ENCODE results near the gene TDRD9. TPM values are rescaled to one million over a fixed set of nuclear protein-coding genes. Genes with fewer than 3 reads are reported as not detected.

TDRD9 gene
- total and polyA plus RNA-seq, 2 experiments from 2014 or later = 0.73 to 1.3 TPM

DNA sequence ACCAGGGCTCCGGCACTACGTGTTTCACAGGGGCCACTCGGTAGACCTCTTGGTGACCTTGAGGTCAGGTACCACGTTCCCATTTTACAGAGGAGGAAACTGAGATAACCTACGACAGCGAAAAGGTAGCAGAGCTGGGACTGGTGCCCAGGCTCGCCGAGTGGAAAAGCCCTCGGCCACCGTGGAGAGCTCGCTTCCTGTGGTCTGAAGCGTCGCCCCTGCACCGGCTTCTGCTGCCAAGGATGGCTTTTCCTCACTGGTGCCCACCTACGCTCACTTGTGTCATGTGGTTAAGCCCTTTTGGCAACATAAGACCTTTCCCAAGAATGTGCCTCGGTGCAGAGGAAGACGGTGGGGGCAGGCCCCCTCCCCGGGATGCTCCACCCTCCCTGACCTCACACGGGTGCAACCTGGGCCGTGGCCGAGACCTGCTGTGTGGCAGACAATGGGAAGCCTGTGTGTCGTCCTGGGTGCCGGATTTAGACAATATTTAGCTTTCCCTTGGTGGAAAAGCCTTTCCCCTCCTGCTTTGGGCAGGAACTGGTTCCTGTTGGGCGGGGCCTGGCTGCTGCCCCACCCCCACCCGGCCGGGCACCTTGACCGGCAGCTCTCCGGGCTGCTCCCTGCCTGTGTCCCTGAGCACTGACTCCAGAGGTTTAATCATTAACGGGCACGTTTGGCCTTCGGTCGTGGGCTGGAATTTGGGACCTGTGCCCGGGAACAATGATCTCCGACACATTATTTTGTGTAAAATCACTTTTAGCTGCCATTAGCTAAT is 48.5 kb upstream of the TDRD9 start:
- peak; percentile 83 for DNase-seq (ENCODE audit: low spot score)
- Histone ChIP-seq H2AFZ (peak overlapping the region; percentile 76), H3K27ac (peak overlapping the region; percentile 76), H4K20me1 (ENCODE audit: insufficient read depth, poor library complexity, severe bottlenecking) (no peaks in the 10 kb centered on the region), H3K4me3 (no peak overlapping the region), H3K4me1 (ENCODE audit: insufficient read depth) (peaks cover 32% of the 10 kb centered on the region), H3K4me2 (peak overlapping the region; percentile 75), H3K79me2 (no peaks in the 10 kb centered on the region), H3K36me3 (replicated peaks; ENCODE audit: insufficient read depth, low read depth) (no peaks in the 10 kb centered on the region), H3K9me2 (replicated peaks; ENCODE audit: insufficient read depth) (no peaks in the 10 kb centered on the region), H3K27me3 (no peaks in the 10 kb centered on the region), H3K9me3 (ENCODE audit: low read depth) (no peaks in the 10 kb centered on the region)
- TF ChIP-seq, protein P1, sequence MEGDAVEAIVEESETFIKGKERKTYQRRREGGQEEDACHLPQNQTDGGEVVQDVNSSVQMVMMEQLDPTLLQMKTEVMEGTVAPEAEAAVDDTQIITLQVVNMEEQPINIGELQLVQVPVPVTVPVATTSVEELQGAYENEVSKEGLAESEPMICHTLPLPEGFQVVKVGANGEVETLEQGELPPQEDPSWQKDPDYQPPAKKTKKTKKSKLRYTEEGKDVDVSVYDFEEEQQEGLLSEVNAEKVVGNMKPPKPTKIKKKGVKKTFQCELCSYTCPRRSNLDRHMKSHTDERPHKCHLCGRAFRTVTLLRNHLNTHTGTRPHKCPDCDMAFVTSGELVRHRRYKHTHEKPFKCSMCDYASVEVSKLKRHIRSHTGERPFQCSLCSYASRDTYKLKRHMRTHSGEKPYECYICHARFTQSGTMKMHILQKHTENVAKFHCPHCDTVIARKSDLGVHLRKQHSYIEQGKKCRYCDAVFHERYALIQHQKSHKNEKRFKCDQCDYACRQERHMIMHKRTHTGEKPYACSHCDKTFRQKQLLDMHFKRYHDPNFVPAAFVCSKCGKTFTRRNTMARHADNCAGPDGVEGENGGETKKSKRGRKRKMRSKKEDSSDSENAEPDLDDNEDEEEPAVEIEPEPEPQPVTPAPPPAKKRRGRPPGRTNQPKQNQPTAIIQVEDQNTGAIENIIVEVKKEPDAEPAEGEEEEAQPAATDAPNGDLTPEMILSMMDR (IDR thresholded peaks at IDR 0.05; ENCODE audit: poor library complexity) = no peak
- TF ChIP-seq EZH2 (IDR thresholded peaks at IDR 0.05; ENCODE audit: borderline replicate concordance) = no peak
- TF ChIP-seq EZH2phosphoT487 (IDR thresholded peaks at IDR 0.05; ENCODE audit: low read depth, severe bottlenecking, unreplicated experiment) = no peak
- WGBS (ENCODE audit: low lambda C conversion rate, missing lambda C conversion rate) = 55% methylated on average over 34 of the region's 34 CpGs

DNA sequence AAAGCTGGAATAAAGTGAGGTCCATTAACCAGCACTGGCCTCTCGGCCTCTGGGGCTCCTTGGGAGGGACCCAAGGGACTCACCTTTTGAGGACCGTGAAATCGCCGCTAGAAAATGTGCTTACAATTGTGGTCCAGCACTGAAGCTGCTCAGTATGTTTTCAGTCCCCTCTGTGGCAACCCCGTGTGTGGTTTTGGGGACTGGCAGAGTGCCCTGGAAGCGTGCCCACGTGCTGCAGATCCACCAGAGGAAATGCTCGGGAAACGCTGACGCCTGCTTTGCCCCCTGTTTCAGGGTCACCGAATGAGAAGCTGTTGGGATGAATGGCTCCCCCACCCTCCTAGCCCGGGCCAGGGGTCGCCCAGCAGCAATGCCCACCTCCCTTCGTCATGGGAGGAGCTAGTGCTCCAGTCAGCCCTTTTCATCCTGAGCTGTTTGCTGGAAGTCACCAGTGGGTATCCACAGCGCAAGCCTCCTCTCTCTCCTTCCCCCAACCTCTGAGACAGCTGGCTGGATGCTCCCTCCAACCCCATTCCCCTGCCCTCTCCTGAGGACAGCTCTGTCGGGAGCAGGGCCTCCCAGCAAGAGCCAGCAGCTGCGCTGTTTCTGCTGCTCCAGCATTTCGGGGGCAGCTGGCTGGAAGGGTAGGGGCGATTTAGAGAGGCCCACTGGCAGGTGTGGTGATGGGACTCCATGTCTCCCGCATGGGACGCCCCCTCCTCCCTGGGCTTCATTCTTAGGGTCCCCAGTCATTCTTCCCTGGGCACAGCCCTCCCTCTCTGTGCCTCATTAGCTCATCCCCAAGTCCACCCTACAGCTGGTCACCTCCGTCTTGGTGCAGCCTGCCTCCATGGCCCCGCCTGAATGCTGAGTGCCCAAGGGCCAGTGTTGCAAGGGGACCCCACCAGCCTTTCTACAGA is 47.6 kb upstream of the TDRD9 start:
- Histone ChIP-seq H3K27ac (peak overlapping the region; percentile 76), H3K4me3 (no peak overlapping the region), H3K9me2 (replicated peaks; ENCODE audit: insufficient read depth) (no peaks in the 10 kb centered on the region), H4K20me1 (ENCODE audit: insufficient read depth, poor library complexity, severe bottlenecking) (no peaks in the 10 kb centered on the region), H3K4me2 (peak overlapping the region; percentile 75), H3K9me3 (ENCODE audit: low read depth) (no peaks in the 10 kb centered on the region), H3K4me1 (ENCODE audit: insufficient read depth) (peaks cover 32% of the 10 kb centered on the region), H2AFZ (peak overlapping the region; percentile 76), H3K36me3 (replicated peaks; ENCODE audit: insufficient read depth, low read depth) (no peaks in the 10 kb centered on the region), H3K27me3 (no peaks in the 10 kb centered on the region), H3K79me2 (no peaks in the 10 kb centered on the region)
- DNase-seq (ENCODE audit: low spot score) = peak; percentile 60
- no peak for TF ChIP-seq EZH2phosphoT487 (IDR thresholded peaks at IDR 0.05; ENCODE audit: low read depth, severe bottlenecking, unreplicated experiment)
- no peak for TF ChIP-seq EZH2 (IDR thresholded peaks at IDR 0.05; ENCODE audit: borderline replicate concordance)
- TF ChIP-seq, protein P1 (IDR thresholded peaks at IDR 0.05; ENCODE audit: poor library complexity) = no peak
- 50% methylated on average over 23 of the region's 23 CpGs for WGBS (ENCODE audit: low lambda C conversion rate, missing lambda C conversion rate)

DNA sequence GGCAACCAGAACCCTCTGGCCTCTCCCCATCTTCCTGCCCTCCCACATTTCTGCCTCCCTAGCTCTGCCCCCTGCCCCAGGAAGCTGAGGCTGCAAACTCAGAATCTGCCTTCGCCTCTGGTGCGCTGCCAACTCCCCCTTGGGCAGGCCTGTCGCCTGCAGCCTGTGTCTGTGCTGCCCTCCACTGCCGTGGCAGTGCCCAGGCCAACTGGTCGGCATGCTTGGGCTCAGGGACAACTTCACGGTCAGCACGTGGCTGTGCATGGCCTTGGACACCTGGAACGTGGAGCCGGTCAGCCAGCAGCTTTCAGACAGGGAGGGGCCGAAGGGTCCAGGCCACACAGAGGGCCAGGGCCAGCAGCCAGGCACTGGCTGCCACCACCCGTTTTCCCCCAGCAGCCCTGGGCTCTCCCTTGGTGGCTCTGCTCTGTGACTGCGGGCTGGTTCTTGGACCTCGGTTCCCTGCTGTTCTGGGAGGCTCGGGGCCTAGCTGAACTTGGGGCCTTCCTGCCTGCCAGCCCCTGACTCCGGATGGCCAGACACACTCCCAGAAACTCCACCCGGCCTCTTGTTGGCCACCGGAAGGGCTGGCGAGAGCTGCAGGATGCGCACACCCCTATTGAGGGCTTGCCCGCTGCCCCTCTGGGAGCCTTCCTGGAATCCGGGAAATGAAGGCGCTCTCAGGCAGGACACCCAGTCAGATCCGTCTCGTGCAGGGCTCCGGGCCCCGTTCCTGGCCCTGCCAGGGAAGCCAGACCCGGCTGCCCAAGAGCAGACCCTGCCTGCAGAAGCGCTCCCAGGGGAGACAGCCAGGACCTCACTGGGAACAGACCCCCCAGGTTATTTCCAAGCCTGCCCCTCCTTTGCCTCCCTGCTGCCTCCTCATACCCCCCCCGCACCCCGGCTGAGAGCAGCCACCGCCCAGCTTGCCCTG is 46.7 kb upstream of the TDRD9 start:
- Histone ChIP-seq H3K4me2 (no peak overlapping the region), H3K9me3 (ENCODE audit: low read depth) (no peaks in the 10 kb centered on the region), H4K20me1 (ENCODE audit: insufficient read depth, poor library complexity, severe bottlenecking) (no peaks in the 10 kb centered on the region), H3K36me3 (replicated peaks; ENCODE audit: insufficient read depth, low read depth) (no peaks in the 10 kb centered on the region), H3K27me3 (no peaks in the 10 kb centered on the region), H3K9me2 (replicated peaks; ENCODE audit: insufficient read depth) (no peaks in the 10 kb centered on the region), H3K79me2 (no peaks in the 10 kb centered on the region), H3K4me3 (no peak overlapping the region), H3K4me1 (ENCODE audit: insufficient read depth) (peaks cover 38% of the 10 kb centered on the region), H2AFZ (no peak overlapping the region), H3K27ac (peak overlapping the region; percentile 23)
- no peak for DNase-seq (ENCODE audit: low spot score)
- WGBS (ENCODE audit: low lambda C conversion rate, missing lambda C conversion rate) = 91% methylated on average over 30 of the region's 31 CpGs
- TF ChIP-seq EZH2phosphoT487 (IDR thresholded peaks at IDR 0.05; ENCODE audit: low read depth, severe bottlenecking, unreplicated experiment) = no peak
- TF ChIP-seq EZH2 (IDR thresholded peaks at IDR 0.05; ENCODE audit: borderline replicate concordance) = no peak
- TF ChIP-seq, protein P1 (IDR thresholded peaks at IDR 0.05; ENCODE audit: poor library complexity) = no peak

Data from hepatocyte (in vitro differentiated cells).